Mammary epithelial cell (primary cell): Measurements from ENCODE around the gene SERTAD3.

Source experiments
- EZH2 ChIP-seq: IDR thresholded peaks from 2 replicates; pipeline ENCODE4 v1.6.1; 2012; ENCODE audit warnings: low read length, inconsistent platforms, borderline replicate concordance
- TF ChIP-seq, protein P1 (sequence below), 2 donors: IDR thresholded peaks in 1 of 2; conservative IDR thresholded peaks in 1 of 2; 2 replicates each; pipeline ENCODE4 v1.5.1; 2011 to 2012; ENCODE audit warnings: inconsistent platforms in 2 of 2, low read length in 2 of 2, mild to moderate bottlenecking in 2 of 2, control low read depth in 1 of 2, low read depth in 1 of 2; ENCODE audit not compliant: insufficient read depth in 1 of 2; ENCODE audit errors: extremely low read depth in 1 of 2

DNA sequence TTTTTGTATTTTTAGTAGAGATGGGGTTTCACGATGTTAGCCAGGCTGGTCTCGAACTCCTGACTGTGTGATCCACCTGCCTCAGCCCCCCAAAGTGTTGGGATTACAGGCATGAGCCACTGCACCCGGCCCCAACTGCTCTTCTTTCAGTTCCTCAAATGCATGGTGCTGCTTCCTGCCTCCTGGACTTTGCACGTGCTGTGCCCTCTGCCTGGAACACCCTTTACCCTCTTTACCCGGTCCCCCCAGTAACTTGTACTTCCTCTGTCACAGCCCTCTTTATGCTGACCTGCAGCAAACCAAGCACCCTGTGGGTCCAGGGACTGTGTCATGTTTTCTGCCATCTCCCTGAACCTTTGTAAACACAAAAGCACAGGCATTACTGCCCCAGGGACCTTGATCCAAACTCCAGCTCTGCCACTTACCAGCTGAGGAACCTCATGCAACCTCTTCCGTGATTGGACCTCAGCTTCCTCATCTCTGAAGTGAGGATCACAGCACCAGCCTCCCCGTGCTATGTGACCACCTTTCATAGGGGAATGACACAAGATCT, 17.6 kb upstream of the SERTAD3 start:
- TF ChIP-seq, protein P1, sequence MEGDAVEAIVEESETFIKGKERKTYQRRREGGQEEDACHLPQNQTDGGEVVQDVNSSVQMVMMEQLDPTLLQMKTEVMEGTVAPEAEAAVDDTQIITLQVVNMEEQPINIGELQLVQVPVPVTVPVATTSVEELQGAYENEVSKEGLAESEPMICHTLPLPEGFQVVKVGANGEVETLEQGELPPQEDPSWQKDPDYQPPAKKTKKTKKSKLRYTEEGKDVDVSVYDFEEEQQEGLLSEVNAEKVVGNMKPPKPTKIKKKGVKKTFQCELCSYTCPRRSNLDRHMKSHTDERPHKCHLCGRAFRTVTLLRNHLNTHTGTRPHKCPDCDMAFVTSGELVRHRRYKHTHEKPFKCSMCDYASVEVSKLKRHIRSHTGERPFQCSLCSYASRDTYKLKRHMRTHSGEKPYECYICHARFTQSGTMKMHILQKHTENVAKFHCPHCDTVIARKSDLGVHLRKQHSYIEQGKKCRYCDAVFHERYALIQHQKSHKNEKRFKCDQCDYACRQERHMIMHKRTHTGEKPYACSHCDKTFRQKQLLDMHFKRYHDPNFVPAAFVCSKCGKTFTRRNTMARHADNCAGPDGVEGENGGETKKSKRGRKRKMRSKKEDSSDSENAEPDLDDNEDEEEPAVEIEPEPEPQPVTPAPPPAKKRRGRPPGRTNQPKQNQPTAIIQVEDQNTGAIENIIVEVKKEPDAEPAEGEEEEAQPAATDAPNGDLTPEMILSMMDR (conservative IDR thresholded peaks at IDR 0.05 in 1 of 2, IDR thresholded peaks at IDR 0.05 in 1 of 2; ENCODE audit: extremely low read depth in 1 of 2, insufficient read depth in 1 of 2, low read depth in 1 of 2, low read length in 2 of 2): no peak
- TF ChIP-seq EZH2: no peak
